ENCODE measurements around the gene MKNK1.

DNA sequence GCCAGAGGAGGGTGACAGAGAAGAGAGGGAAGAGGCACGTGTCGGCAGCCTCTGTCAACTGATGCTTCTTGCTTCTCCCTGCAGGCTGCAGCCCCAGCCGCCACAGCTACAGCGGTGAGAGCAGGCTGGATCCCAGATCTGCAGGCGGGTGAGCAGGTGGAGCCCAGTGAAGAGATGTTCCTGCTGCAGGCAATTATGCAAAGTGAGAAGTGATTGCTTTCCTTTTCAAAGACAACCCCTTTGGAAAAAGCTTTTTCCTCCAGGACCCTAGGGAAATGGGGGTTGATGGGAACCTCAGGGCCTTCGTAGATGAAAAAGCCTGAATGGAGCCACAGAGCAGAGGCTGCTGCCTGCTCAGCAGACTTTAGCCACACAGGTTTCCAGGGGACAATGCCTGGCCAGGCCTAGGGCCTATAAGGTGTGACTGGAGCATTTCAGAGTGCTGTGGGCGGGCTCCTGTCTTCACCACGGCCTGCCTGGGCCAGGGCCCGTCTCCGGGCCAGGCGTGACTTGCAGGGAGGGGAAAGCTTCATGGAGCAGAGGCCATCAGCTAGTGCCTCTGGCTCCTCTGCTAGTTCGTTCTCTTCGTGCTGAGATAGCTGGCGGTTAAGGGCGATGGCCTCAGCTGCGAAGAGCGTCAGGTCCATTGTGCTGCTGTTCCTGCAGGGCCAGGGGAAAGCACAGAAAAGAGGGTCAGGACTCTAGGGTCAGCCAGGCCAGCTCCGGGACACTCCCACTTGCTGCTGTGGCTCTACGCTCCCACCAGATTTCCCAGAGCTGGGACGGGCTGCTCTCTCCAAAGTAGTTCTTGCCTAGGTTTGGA, 45.7 kb downstream of the MKNK1 start:
- TF ChIP-seq EZH2 (IDR thresholded peaks at IDR 0.05) (no peak), FOXP2 (optimal IDR thresholded peaks at IDR 0.05; ENCODE audit: control extremely low read depth, extremely low read length, insufficient read depth) (no peak), POLR2AphosphoS5 (IDR thresholded peaks at IDR 0.05; ENCODE audit: borderline replicate concordance, low read depth, low read length) (no peak)
